Posterior cingulate gyrus (tissue), 11 donors: ENCODE results near the gene ADGRG6.
"Not testable (repeated sequence)": the region's sequence is repeated elsewhere in the genome, so short reads cannot be mapped to it uniquely, and the experiment has no call there.

Source experiments
- DNase-seq, 10 donors: peaks; one replicate each; pipeline versions ENCODE4 v3.0.0 to v3.0.0-alpha.2; 2020 to 2021; ENCODE audit warnings: mixed read lengths in 3 of 10
- intact Hi-C: fragments of 100-400 bp; cut with DNase I; formaldehyde crosslinking; loops from one replicate; pipeline ENCODE4 v1.15.1; 2023

The ADGRG6 gene

GRCh38 chr6:142341855-142342330 is 40.1 kb downstream of the ADGRG6 start:
- no peak for DNase-seq
- intact Hi-C loops, result no loop called here

- DNase-seq, result no peak
- intact Hi-C loops, result no loop called here
These were observed 41.2 kb downstream of the ADGRG6 start for GRCh38 chr6:142342986-142343385.

- no peak for DNase-seq
- intact Hi-C loops, result no loop called here
These were observed 42.1 kb downstream of the ADGRG6 start for GRCh38 chr6:142343938-142344337.

GRCh38 chr6:142345261-142345660 is 43.5 kb downstream of the ADGRG6 start:
- intact Hi-C loops, result no loop called here
- DNase-seq, result no peak

GRCh38 chr6:142346166-142346565 is 44.4 kb downstream of the ADGRG6 start:
- intact Hi-C loops, DNase-seq: not testable (repeated sequence)

- no peak for DNase-seq
- intact Hi-C loops, result no loop called here
These were observed 47.5 kb downstream of the ADGRG6 start for GRCh38 chr6:142349215-142349823.

- intact Hi-C loops, result no loop called here
- no peak for DNase-seq
These were observed 48.5 kb downstream of the ADGRG6 start for GRCh38 chr6:142350309-142350708.

GRCh38 chr6:142353690-142354089 is 51.9 kb downstream of the ADGRG6 start:
- intact Hi-C loops, result no loop called here
- DNase-seq, result no peak

GRCh38 chr6:142354650-142355049 is 52.8 kb downstream of the ADGRG6 start:
- no peak for DNase-seq
- intact Hi-C loops, result no loop called here

- intact Hi-C loops, result no loop called here
- DNase-seq, result no peak
These were observed 53.8 kb downstream of the ADGRG6 start for GRCh38 chr6:142355520-142356174.

- intact Hi-C loops, result no loop called here
- no peak for DNase-seq
These were observed 54.5 kb downstream of the ADGRG6 start for GRCh38 chr6:142356201-142356883.

- intact Hi-C loops, result no loop called here
These were observed 55.0 kb downstream of the ADGRG6 start for GRCh38 chr6:142356884-142357225.

GRCh38 chr6:142357879-142358278 is 56.1 kb downstream of the ADGRG6 start:
- intact Hi-C loops, result no loop called here

More at GRCh38 chr6:142356884-142357225, 55.0 kb downstream of the ADGRG6 start:
- DNase-seq, result no peak

GRCh38 chr6:142359271-142359960 is 57.6 kb downstream of the ADGRG6 start:
- intact Hi-C loops, result no loop called here
- DNase-seq, result no peak

More at GRCh38 chr6:142357879-142358278, 56.1 kb downstream of the ADGRG6 start:
- DNase-seq, result no peak

GRCh38 chr6:142361345-142361744 is 59.5 kb downstream of the ADGRG6 start:
- DNase-seq, result no peak
- intact Hi-C loops, result no loop called here

GRCh38 chr6:142361779-142362750 is 60.3 kb downstream of the ADGRG6 start:
- DNase-seq, result no peak
- intact Hi-C loops, result no loop called here

GRCh38 chr6:142367061-142367460 is 65.3 kb downstream of the ADGRG6 start:
- no peak for DNase-seq
- intact Hi-C loops, result no loop called here

GRCh38 chr6:142367501-142368018 is 65.8 kb downstream of the ADGRG6 start:
- DNase-seq, result no peak
- intact Hi-C loops, result no loop called here

- intact Hi-C loops, result no loop called here
- DNase-seq, result no peak
These were observed 67.5 kb downstream of the ADGRG6 start for GRCh38 chr6:142369266-142369665.

- no peak for DNase-seq
- intact Hi-C loops, result no loop called here
These were observed 70.5 kb downstream of the ADGRG6 start for GRCh38 chr6:142372348-142372747.
